CD4-positive, alpha-beta T cell treated with Interleukin-6 for 4 hours (primary cell): ENCODE measurements around the gene RPS6KA2.

Experiments used
- DNase-seq: peaks from one replicate; pipeline ENCODE4 v3.0.0-alpha.2; 2020; ENCODE audit warnings: mixed read lengths

Gene RPS6KA2

GRCh38 chr6:166497087-166497899 lies 129.8 kb downstream of the RPS6KA2 start:
- no peak for DNase-seq

GRCh38 chr6:166496460-166496859 lies 130.6 kb downstream of the RPS6KA2 start:
- no peak for DNase-seq

- DNase-seq, result no peak
These were observed 131.3 kb downstream of the RPS6KA2 start for GRCh38 chr6:166495487-166496314.

- peak; percentile 13 for DNase-seq
These were observed 132.1 kb downstream of the RPS6KA2 start for GRCh38 chr6:166494757-166495486.

GRCh38 chr6:166494101-166494441 lies 133.0 kb downstream of the RPS6KA2 start:
- DNase-seq, result no peak

GRCh38 chr6:166493427-166494100 lies 133.5 kb downstream of the RPS6KA2 start:
- no peak for DNase-seq

- no peak for DNase-seq
These were observed 134.8 kb downstream of the RPS6KA2 start for GRCh38 chr6:166492092-166492741.

- no peak for DNase-seq
These were observed 136.2 kb downstream of the RPS6KA2 start for GRCh38 chr6:166490671-166491500.

- DNase-seq, result no peak
These were observed 137.5 kb downstream of the RPS6KA2 start for GRCh38 chr6:166489301-166490155.

GRCh38 chr6:166488701-166489100 lies 138.3 kb downstream of the RPS6KA2 start:
- peak; percentile 17 for DNase-seq

GRCh38 chr6:166488076-166488685 lies 138.9 kb downstream of the RPS6KA2 start:
- peak; percentile 89 for DNase-seq

- peak; percentile 19 for DNase-seq
These were observed 139.9 kb downstream of the RPS6KA2 start for GRCh38 chr6:166487148-166487547.

- no peak for DNase-seq
These were observed 140.5 kb downstream of the RPS6KA2 start for GRCh38 chr6:166486536-166486880.

- no peak for DNase-seq
These were observed 141.2 kb downstream of the RPS6KA2 start for GRCh38 chr6:166485651-166486535.

- no peak for DNase-seq
These were observed 142.2 kb downstream of the RPS6KA2 start for GRCh38 chr6:166484863-166485262.

GRCh38 chr6:166483573-166484250 lies 143.3 kb downstream of the RPS6KA2 start:
- DNase-seq, result no peak

GRCh38 chr6:166483026-166483425 lies 144.0 kb downstream of the RPS6KA2 start:
- DNase-seq, result no peak
